ENCODE data around the gene ESPN.

DNA sequence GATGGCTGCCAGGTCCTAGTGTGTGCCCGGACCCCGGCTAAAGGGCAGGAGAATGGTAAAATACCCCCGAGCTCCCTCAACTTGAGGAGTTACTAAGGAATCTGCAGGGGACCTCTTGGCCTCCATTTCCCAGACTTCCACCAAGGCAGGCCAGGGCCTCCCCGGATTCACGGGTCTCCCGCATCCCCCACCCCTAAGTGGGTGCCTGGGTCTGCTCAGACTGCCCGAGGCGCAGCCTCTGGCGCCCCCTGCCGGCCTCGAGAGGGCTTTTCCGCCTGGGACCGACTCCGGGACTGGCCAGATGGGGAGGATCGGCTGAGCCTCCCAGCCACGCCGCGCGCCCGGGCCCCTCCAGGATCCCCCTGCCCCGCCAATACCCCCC lies 65.2 kb downstream of the ESPN start:
- TF ChIP-seq POLR2AphosphoS5 (IDR thresholded peaks at IDR 0.05; ENCODE audit: low read depth, low read length) (no peak), POLR2A (IDR thresholded peaks at IDR 0.05; ENCODE audit: low read depth, low read length) (no peak), TAF1 (IDR thresholded peaks at IDR 0.05; ENCODE audit: borderline replicate concordance, low read depth, low read length) (no peak)

All from GM12892 (cell line).